Progenitor cell of endocrine pancreas (in vitro differentiated cells): ENCODE measurements around the gene SORL1. TPM values are rescaled to one million over a fixed set of nuclear protein-coding genes. Genes with fewer than 3 reads are reported as not detected.
"Not testable (repeated sequence)": the region's sequence is repeated elsewhere in the genome, so short reads cannot be mapped to it uniquely, and the experiment has no call there.

ENCODE experiments used
- DNase-seq: peaks from one replicate; pipeline ENCODE4 v3.0.0; 2021; ENCODE audit warnings: low spot score; ENCODE audit not compliant: unreplicated experiment
- H3K27ac Mint-ChIP-seq: 2 replicates; pipeline ENCODE4 v1.8.0; 2021; ENCODE audit warnings: mild to moderate bottlenecking, moderate library complexity, mixed read lengths
- H3K27me3 Mint-ChIP-seq: 2 replicates; pipeline ENCODE4 v1.8.0; 2021; ENCODE audit warnings: mixed read lengths
- H3K36me3 Mint-ChIP-seq: 2 replicates; pipeline ENCODE4 v1.8.0; 2022; ENCODE audit warnings: mixed read lengths; ENCODE audit not compliant: insufficient read depth
- H3K4me1 Mint-ChIP-seq: 2 replicates; pipeline ENCODE4 v1.8.0; 2021; ENCODE audit warnings: low read depth, mixed read lengths
- H3K4me3 Mint-ChIP-seq: 2 replicates; pipeline ENCODE4 v1.8.0; 2021; ENCODE audit warnings: low read depth, mild to moderate bottlenecking, moderate library complexity, mixed read lengths
- H3K9me3 Mint-ChIP-seq: 2 replicates; pipeline ENCODE4 v1.8.0; 2021; ENCODE audit warnings: low read depth, mixed read lengths
- CTCF ChIP-seq: fragments of 200-600 bp; sonication (generic); IDR thresholded peaks from one replicate; pipeline ENCODE4 v1.5.0; 2021; ENCODE audit warnings: antibody characterized with exemption, mild to moderate bottlenecking; ENCODE audit not compliant: unreplicated experiment
- total RNA-seq: library from RNA; stranded (reverse); gene quantifications from 2 replicates; pipeline ENCODE4 v1.2.1, GENCODE V29; 2021

Gene SORL1
- total RNA-seq, 1 donor from 2014 or later, result 31.8 TPM

- H3K4me3 Mint-ChIP-seq, result no peak overlapping the region
- no peaks in the 10 kb centered on the region for H3K9me3 Mint-ChIP-seq
- peaks cover 6% of the 10 kb centered on the region for H3K4me1 Mint-ChIP-seq
- no peak for TF ChIP-seq CTCF
- H3K36me3 Mint-ChIP-seq, result peaks cover 16% of the 10 kb centered on the region
- peaks cover 4% of the 10 kb centered on the region for H3K27me3 Mint-ChIP-seq
- H3K27ac Mint-ChIP-seq, result no peak overlapping the region
- no peak for DNase-seq
Measured at GRCh38 chr11:121566279-121567168, 114.4 kb downstream of the SORL1 start.

DNA sequence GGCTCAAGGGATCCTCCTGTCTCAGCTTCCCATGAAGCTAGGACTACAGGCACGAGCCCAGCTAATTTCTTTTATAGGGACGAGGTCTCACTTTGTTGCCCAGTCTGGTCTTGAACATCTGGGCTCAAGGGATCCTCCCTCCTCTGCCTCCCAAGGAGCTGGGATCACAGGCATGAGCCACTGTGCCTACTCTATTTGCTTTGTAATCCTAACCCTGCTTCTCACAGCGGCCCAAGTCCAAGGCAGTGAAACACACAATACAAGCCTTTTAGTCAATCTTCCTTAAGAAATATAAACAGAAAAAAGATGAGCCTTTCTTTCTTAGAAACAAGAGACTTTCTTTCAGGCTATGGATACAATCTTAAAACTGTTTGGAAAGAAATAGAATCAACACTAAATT lies 115.9 kb downstream of the SORL1 start:
- Mint-ChIP-seq H3K9me3 (no peaks in the 10 kb centered on the region), H3K4me1 (peaks cover 8% of the 10 kb centered on the region), H3K27me3 (no peaks in the 10 kb centered on the region), H3K27ac (no peak overlapping the region), H3K36me3 (peaks cover 16% of the 10 kb centered on the region), H3K4me3 (no peak overlapping the region)
- no peak for TF ChIP-seq CTCF
- no peak for DNase-seq

GRCh38 chr11:121569332-121570299 lies 117.5 kb downstream of the SORL1 start:
- H3K27ac Mint-ChIP-seq, result not testable (repeated sequence)
- peaks cover 17% of the 10 kb centered on the region for H3K36me3 Mint-ChIP-seq

GRCh38 chr11:121570453-121570852 lies 118.3 kb downstream of the SORL1 start:
- Mint-ChIP-seq H3K9me3 (no peaks in the 10 kb centered on the region), H3K27me3 (no peaks in the 10 kb centered on the region), H3K36me3 (peaks cover 17% of the 10 kb centered on the region), H3K27ac (no peak overlapping the region), H3K4me1 (peaks cover 9% of the 10 kb centered on the region), H3K4me3 (no peak overlapping the region)
- TF ChIP-seq CTCF, result no peak
- DNase-seq, result no peak

More at GRCh38 chr11:121569332-121570299, 117.5 kb downstream of the SORL1 start:
- H3K4me1 Mint-ChIP-seq, H3K4me3 Mint-ChIP-seq, H3K27me3 Mint-ChIP-seq, DNase-seq, H3K9me3 Mint-ChIP-seq: not testable (repeated sequence)

DNA sequence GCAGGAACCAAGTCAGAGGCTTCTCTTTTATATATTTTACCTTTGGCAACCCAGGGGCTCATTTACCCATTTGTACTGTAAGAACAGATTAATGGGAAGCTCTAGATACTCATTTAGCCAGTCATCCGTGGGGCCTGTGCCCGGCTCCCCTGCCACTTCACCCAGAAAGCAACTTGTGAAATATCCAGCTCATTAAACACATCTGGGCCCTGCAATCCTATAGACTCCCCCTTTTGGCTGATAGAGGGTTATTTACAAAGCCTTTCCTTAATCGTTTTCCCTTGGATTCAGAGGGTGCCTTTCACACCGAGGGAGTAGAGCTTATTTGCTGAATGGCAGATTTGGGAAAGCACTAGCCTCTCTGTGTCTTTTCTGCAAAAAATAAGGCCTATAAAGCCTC lies 119.4 kb downstream of the SORL1 start:
- H3K4me3 Mint-ChIP-seq, result no peak overlapping the region

More for the DNA sequence above, 119.4 kb downstream of the SORL1 start:
- H3K27me3 Mint-ChIP-seq, result no peaks in the 10 kb centered on the region
- TF ChIP-seq CTCF, result no peak
- H3K27ac Mint-ChIP-seq, result no peak overlapping the region
- H3K9me3 Mint-ChIP-seq, result no peaks in the 10 kb centered on the region
- H3K4me1 Mint-ChIP-seq, result peaks cover 17% of the 10 kb centered on the region
- H3K36me3 Mint-ChIP-seq, result peaks cover 19% of the 10 kb centered on the region
- DNase-seq, result no peak
